HCT116 (cell line): ENCODE results near the gene FREM1. TPM values are rescaled to one million over a fixed set of nuclear protein-coding genes. Genes with fewer than 3 reads are reported as not detected.

Source experiments
- ATAC-seq: fragments of 200-7000 bp; cut with Tn5 transposase; 2 replicates; pipeline ENCODE4 v1.9.1; 2020; ENCODE audit warnings: mild to moderate bottlenecking, moderate library complexity
- BruUV-seq: library from RNA; stranded (reverse); fragments of 400-500 nt; replicated peaks from 2 replicates; lab custom pipeline; 2021; lab: Mats Ljungman, UMichigan
- CTCF ChIA-PET: fragments of 300-600 bp; sonication (Branson Sonifier 250); formaldehyde crosslinking; loops from one replicate; lab custom pipeline; 2021; ENCODE audit warnings: antibody characterized with exemption; lab: Charles Lee
- POLR2A ChIA-PET: fragments of 300-600, 350-600 bp; sonication (Branson Sonifier 250); formaldehyde crosslinking; loops from one replicate; lab custom pipeline; 2021; ENCODE audit warnings: antibody characterized with exemption; lab: Charles Lee
- RAD21 ChIA-PET, 2 experiments: fragments of 300-600 bp; sonication (Branson Sonifier 250); formaldehyde crosslinking; loops; one replicate each; lab custom pipeline; 2023; ENCODE audit warnings: low total read pairs in 2 of 2; ENCODE audit not compliant: uncharacterized antibody in 2 of 2, unreplicated experiment in 2 of 2, low non-redundant PET in 1 of 2; lab: Charles Lee
- DNase-seq: peaks from one replicate; pipeline ENCODE4 v3.0.0-alpha.2; 2010; ENCODE audit warnings: low read depth, low spot score
- H2AFZ ChIP-seq: fragments of 200-600 bp; shearing (Covaris generic), sonication (generic); 2 replicates; pipeline ENCODE4 v1.6.1; 2017; ENCODE audit warnings: low read depth, mixed run types, mixed read lengths, antibody characterized with exemption, low read length; ENCODE audit not compliant: poor library complexity, severe bottlenecking
- H3K27ac ChIP-seq: 2 replicates; pipeline ENCODE4 v1.5.1; 2012; ENCODE audit warnings: low read depth, low read length
- H3K27me3 ChIP-seq: fragments of 200-600 bp; sonication (generic); 2 replicates; pipeline ENCODE4 v1.6.1; 2016; ENCODE audit warnings: mixed run types, low read length, mixed read lengths; ENCODE audit not compliant: insufficient read depth
- H3K36me3 ChIP-seq, 2 experiments: fragments of 200-500 bp in 1 of 2; fragments of 200-600 bp in 1 of 2; sonication (Bioruptor generic) in 1 of 2; sonication (generic) in 1 of 2; 2 replicates each; pipeline versions ENCODE4 v1.5.1 to v1.6.1; 2014 to 2016; ENCODE audit warnings: low read length in 2 of 2, inconsistent platforms in 1 of 2, mixed read lengths in 1 of 2, mixed run types in 1 of 2; ENCODE audit not compliant: insufficient read depth in 2 of 2, control insufficient read depth in 1 of 2
- H3K4me1 ChIP-seq, 2 experiments: fragments of 200-600 bp in 1 of 2; sonication (generic) in 1 of 2; 2 replicates each; pipeline versions ENCODE4 v1.5.1 to v1.6.1; 2012 to 2017; ENCODE audit warnings: low read length in 2 of 2, inconsistent platforms in 1 of 2, mild to moderate bottlenecking in 1 of 2, mixed read lengths in 1 of 2, mixed run types in 1 of 2, moderate library complexity in 1 of 2; ENCODE audit not compliant: insufficient read depth in 2 of 2, control insufficient read depth in 1 of 2
- H3K4me2 ChIP-seq: fragments of 200-600 bp; sonication (generic); 2 replicates; pipeline ENCODE4 v1.6.1; 2017; ENCODE audit warnings: mixed run types, low read length, mixed read lengths
- H3K4me3 ChIP-seq, 2 experiments: fragments of 200-600 bp in 1 of 2; sonication (generic) in 1 of 2; replicated peaks in 1 of 2; 2 replicates each; pipeline ENCODE4 v1.5.1; 2011 to 2016; ENCODE audit warnings: low read length in 2 of 2, control low read depth in 1 of 2, low read depth in 1 of 2, mild to moderate bottlenecking in 1 of 2, mixed read lengths in 1 of 2, mixed run types in 1 of 2
- H3K79me2 ChIP-seq: fragments of 200-600 bp; sonication (generic); 2 replicates; pipeline ENCODE4 v1.6.1; 2017; ENCODE audit warnings: mild to moderate bottlenecking, mixed run types, low read length, moderate library complexity, mixed read lengths; ENCODE audit not compliant: insufficient read depth
- H3K9ac ChIP-seq: fragments of 200-600 bp; sonication (generic); 2 replicates; pipeline ENCODE4 v1.6.1; 2016; ENCODE audit warnings: low read length, mixed read lengths
- H3K9me2 ChIP-seq: fragments of 200-600 bp; sonication (generic), shearing (Covaris generic); 2 replicates; pipeline ENCODE4 v1.6.1; 2017; ENCODE audit warnings: mixed run types, mild to moderate bottlenecking, moderate library complexity; ENCODE audit not compliant: insufficient read depth
- H3K9me3 ChIP-seq, 2 experiments: fragments of 200-500 bp in 1 of 2; fragments of 200-600 bp in 1 of 2; sonication (Bioruptor generic) in 1 of 2; sonication (generic) in 1 of 2; 2 replicates each; pipeline ENCODE4 v1.6.1; 2014 to 2017; ENCODE audit warnings: low read length in 2 of 2, mixed read lengths in 2 of 2, inconsistent platforms in 1 of 2, low read depth in 1 of 2, mild to moderate bottlenecking in 1 of 2, mixed run types in 1 of 2, moderate library complexity in 1 of 2; ENCODE audit not compliant: control insufficient read depth in 1 of 2, insufficient read depth in 1 of 2
- H4K20me1 ChIP-seq: fragments of 200-600 bp; sonication (generic), shearing (Covaris generic); 2 replicates; pipeline ENCODE4 v1.6.1; 2017; ENCODE audit warnings: mixed run types, mild to moderate bottlenecking, moderate library complexity; ENCODE audit not compliant: insufficient read depth
- EGR1 ChIP-seq: IDR thresholded peaks from 2 replicates; pipeline ENCODE4 v1.6.1; 2012; ENCODE audit warnings: low read depth
- EZH2phosphoT487 ChIP-seq: fragments of 200-600 bp; IDR thresholded peaks from 2 replicates; pipeline ENCODE4 v1.6.1; 2018; ENCODE audit warnings: antibody characterized with exemption, borderline replicate concordance
- JUND ChIP-seq: IDR thresholded peaks from 2 replicates; pipeline ENCODE4 v1.6.1; 2012
- POLR2AphosphoS5 ChIP-seq: IDR thresholded peaks from 2 replicates; pipeline ENCODE4 v1.6.1; 2011; ENCODE audit warnings: mild to moderate bottlenecking, low read depth, low read length, moderate library complexity
- RAD21 ChIP-seq: IDR thresholded peaks from 2 replicates; pipeline ENCODE4 v1.6.1; 2012; ENCODE audit warnings: low read depth, mild to moderate bottlenecking
- SIN3A ChIP-seq: IDR thresholded peaks from 2 replicates; pipeline ENCODE4 v1.6.1; 2012; ENCODE audit warnings: low read depth
- SP1 ChIP-seq: IDR thresholded peaks from 2 replicates; pipeline ENCODE4 v1.6.1; 2012; ENCODE audit warnings: low read depth
- TCF7L2 ChIP-seq: IDR thresholded peaks from 2 replicates; pipeline ENCODE4 v1.7.0; 2011; ENCODE audit warnings: borderline replicate concordance, inconsistent platforms; ENCODE audit not compliant: insufficient read depth, insufficient read length; ENCODE audit errors: extremely low read depth
- YY1 ChIP-seq: IDR thresholded peaks from 2 replicates; pipeline ENCODE4 v1.6.1; 2011; ENCODE audit warnings: low read length, low read depth, moderate library complexity, mild to moderate bottlenecking; ENCODE audit not compliant: insufficient replicate concordance; ENCODE audit errors: extremely low read depth
- ZNF274 ChIP-seq: fragments of 200-500 bp; sonication (Bioruptor generic); IDR thresholded peaks from 2 replicates; pipeline ENCODE4 v1.6.1; 2014; ENCODE audit warnings: mild to moderate bottlenecking, low read depth, low read length, inconsistent platforms
- intact Hi-C: fragments of 100-400 bp; cut with micrococcal nuclease; formaldehyde crosslinking; loops from 2 replicates; pipeline ENCODE4 v1.10.0; 2022
- total RNA-seq: library from RNA; stranded (reverse); gene quantifications from one replicate; pipeline ENCODE4 v1.2.1, GENCODE V29; 2021; ENCODE audit not compliant: unreplicated experiment
- TF ChIP-seq, protein P1 (sequence below): IDR thresholded peaks from 2 replicates; pipeline ENCODE4 v1.6.1; 2012
- TF ChIP-seq, protein P2 (sequence below), 3 experiments: fragments of 200-600 bp in 1 of 3; sonication (generic) in 1 of 3; IDR thresholded peaks in 2 of 3; conservative IDR thresholded peaks in 1 of 3; 2 replicates each; pipeline ENCODE4 v1.5.1; 2012 to 2017; ENCODE audit warnings: low read depth in 2 of 3, low read length in 2 of 3, antibody characterized with exemption in 1 of 3, borderline replicate concordance in 1 of 3, control low read depth in 1 of 3, mild to moderate bottlenecking in 1 of 3, mixed read lengths in 1 of 3, mixed run types in 1 of 3, moderate library complexity in 1 of 3; ENCODE audit not compliant: insufficient read depth in 1 of 3
- TF ChIP-seq, protein P3 (sequence below): IDR thresholded peaks from 2 replicates; pipeline ENCODE4 v1.6.1; 2012
- TF ChIP-seq, protein P4 (sequence below): IDR thresholded peaks from 2 replicates; pipeline ENCODE4 v1.6.1; 2012; ENCODE audit warnings: low read depth

The FREM1 gene
- total RNA-seq, 1 experiment from 2014 or later: 0.12 TPM

DNA sequence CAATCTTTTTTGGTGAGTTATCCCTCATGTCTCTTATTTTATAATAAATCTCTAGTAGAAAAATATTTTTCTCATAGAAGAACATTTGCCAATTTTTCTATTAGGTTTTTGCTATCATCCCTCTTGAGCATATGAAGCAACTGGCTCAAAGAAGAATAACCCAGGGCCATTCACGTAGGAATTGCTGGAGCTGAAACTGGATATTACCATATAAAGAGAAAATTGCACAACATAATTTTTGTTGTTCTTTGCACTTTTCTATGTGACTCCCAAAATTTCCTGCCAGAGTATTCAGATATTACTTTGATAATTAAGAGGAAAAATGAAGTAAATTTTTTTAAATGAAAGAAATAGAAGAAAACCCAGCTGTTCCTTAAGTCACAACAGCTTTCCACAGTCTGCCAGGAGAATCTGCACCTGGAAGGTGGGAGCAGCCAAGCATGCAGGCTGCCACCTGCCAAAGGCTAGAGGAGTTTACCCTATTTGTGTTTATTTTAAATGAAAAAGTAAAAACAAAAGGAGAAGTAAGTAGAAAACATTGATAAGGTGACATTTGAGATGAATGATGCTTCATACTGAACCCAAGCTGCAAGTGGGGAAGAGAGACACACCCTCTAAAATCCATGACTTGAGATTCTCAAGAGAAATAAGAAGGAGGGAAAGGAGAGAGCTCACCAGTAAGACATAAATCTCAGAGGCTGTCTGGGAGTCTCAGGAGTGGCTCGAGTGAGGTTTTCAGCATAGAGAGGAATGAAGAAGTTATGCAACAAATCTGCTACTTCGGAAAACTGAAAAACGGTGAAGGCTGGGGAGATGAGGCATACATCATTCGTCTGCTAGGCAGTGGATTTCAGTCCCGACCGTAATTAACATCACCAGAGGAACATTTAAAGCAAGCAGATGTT lies 31.5 kb upstream of the FREM1 start:
- H3K36me3 ChIP-seq: no peaks in the 10 kb centered on the region
- no peaks in the 10 kb centered on the region for H4K20me1 ChIP-seq
- POLR2A ChIA-PET: no interaction called here
- no peak for TF ChIP-seq ZNF274
- TF ChIP-seq, protein P1, sequence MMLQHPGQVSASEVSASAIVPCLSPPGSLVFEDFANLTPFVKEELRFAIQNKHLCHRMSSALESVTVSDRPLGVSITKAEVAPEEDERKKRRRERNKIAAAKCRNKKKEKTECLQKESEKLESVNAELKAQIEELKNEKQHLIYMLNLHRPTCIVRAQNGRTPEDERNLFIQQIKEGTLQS: no peak
- no peak for TF ChIP-seq TCF7L2
- TF ChIP-seq, protein P2, sequence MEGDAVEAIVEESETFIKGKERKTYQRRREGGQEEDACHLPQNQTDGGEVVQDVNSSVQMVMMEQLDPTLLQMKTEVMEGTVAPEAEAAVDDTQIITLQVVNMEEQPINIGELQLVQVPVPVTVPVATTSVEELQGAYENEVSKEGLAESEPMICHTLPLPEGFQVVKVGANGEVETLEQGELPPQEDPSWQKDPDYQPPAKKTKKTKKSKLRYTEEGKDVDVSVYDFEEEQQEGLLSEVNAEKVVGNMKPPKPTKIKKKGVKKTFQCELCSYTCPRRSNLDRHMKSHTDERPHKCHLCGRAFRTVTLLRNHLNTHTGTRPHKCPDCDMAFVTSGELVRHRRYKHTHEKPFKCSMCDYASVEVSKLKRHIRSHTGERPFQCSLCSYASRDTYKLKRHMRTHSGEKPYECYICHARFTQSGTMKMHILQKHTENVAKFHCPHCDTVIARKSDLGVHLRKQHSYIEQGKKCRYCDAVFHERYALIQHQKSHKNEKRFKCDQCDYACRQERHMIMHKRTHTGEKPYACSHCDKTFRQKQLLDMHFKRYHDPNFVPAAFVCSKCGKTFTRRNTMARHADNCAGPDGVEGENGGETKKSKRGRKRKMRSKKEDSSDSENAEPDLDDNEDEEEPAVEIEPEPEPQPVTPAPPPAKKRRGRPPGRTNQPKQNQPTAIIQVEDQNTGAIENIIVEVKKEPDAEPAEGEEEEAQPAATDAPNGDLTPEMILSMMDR (IDR thresholded peaks at IDR 0.05 in 2 of 3, conservative IDR thresholded peaks at IDR 0.05 in 1 of 3; ENCODE audit: borderline replicate concordance in 1 of 3, insufficient read depth in 1 of 3, low read depth in 2 of 3, low read length in 2 of 3): no peak
- no peak for TF ChIP-seq EZH2phosphoT487
- no peak for TF ChIP-seq SP1
- no peak for TF ChIP-seq YY1
- TF ChIP-seq RAD21: no peak
- no peak for TF ChIP-seq SIN3A
- TF ChIP-seq, protein P3, sequence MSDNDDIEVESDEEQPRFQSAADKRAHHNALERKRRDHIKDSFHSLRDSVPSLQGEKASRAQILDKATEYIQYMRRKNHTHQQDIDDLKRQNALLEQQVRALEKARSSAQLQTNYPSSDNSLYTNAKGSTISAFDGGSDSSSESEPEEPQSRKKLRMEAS: no peak
- TF ChIP-seq, protein P4, sequence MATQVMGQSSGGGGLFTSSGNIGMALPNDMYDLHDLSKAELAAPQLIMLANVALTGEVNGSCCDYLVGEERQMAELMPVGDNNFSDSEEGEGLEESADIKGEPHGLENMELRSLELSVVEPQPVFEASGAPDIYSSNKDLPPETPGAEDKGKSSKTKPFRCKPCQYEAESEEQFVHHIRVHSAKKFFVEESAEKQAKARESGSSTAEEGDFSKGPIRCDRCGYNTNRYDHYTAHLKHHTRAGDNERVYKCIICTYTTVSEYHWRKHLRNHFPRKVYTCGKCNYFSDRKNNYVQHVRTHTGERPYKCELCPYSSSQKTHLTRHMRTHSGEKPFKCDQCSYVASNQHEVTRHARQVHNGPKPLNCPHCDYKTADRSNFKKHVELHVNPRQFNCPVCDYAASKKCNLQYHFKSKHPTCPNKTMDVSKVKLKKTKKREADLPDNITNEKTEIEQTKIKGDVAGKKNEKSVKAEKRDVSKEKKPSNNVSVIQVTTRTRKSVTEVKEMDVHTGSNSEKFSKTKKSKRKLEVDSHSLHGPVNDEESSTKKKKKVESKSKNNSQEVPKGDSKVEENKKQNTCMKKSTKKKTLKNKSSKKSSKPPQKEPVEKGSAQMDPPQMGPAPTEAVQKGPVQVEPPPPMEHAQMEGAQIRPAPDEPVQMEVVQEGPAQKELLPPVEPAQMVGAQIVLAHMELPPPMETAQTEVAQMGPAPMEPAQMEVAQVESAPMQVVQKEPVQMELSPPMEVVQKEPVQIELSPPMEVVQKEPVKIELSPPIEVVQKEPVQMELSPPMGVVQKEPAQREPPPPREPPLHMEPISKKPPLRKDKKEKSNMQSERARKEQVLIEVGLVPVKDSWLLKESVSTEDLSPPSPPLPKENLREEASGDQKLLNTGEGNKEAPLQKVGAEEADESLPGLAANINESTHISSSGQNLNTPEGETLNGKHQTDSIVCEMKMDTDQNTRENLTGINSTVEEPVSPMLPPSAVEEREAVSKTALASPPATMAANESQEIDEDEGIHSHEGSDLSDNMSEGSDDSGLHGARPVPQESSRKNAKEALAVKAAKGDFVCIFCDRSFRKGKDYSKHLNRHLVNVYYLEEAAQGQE: no peak
- no peak for TF ChIP-seq JUND
- no peak for TF ChIP-seq POLR2AphosphoS5
- TF ChIP-seq EGR1: no peak
- H3K4me2 ChIP-seq: no peak overlapping the region
- intact Hi-C loops: no loop called here
- H3K79me2 ChIP-seq: no peaks in the 10 kb centered on the region
- RAD21 ChIA-PET: no interaction called here
- H3K9me2 ChIP-seq: no peaks in the 10 kb centered on the region
- no peak for ATAC-seq
- CTCF ChIA-PET: no interaction called here
- no peaks in the 10 kb centered on the region for H3K9me3 ChIP-seq
- no peak overlapping the region for H3K4me3 ChIP-seq
- BruUV-seq: no TSS peak
- no peak overlapping the region for H3K27ac ChIP-seq
- H3K4me1 ChIP-seq: no peaks in the 10 kb centered on the region
- H3K9ac ChIP-seq: no peak overlapping the region
- no peak overlapping the region for H2AFZ ChIP-seq
- H3K27me3 ChIP-seq: peaks cover 6% of the 10 kb centered on the region; the same call in 1 of the 2 replicates
- no peak for DNase-seq
